Measurements from ENCODE around the gene ADNP. TPM values are rescaled to one million over a fixed set of nuclear protein-coding genes. Genes with fewer than 3 reads are reported as not detected.
A peak's percentile ranks its signal among the peaks of the same experiment; 100 is the strongest.

The ADNP gene
- total RNA-seq, 1 experiment from 2014 or later, result 106 TPM

DNA sequence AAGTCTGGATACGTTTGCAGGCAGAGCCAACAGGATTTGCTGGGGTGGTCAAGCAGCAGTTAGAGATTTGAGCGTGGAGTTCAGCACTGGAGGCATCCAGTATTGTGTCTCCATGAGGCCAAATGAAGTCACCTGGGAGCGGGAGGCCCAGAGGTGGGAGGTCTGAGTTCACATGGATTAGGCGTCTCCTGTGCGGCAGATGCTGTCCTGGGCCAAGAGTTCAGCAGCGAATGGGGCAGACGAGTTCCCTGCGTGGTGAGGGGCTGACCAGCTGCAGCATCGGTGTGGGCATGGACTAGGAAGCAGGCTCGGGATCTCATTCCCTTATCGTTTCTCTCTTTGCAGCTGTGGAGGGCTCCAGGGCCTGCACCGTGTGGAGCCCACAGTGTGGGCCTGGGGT lies 70.2 kb downstream of the ADNP start:
- H3K36me3 Mint-ChIP-seq, result no peaks in the 10 kb centered on the region
- ChIA-PET POLR2A (no interaction called here), CTCF (interaction anchor here (0.7 to 1.0 kb wide), 3 partner anchors 10 to 875 kb away, joined by 3 to 7 read pairs (median 7); no protein-coding TSS in a partner anchor)
- H3K4me1 Mint-ChIP-seq, result peaks cover 27% of the 10 kb centered on the region
- no peak overlapping the region for H3K4me3 Mint-ChIP-seq
- peak overlapping the region; percentile 43 for H3K27ac Mint-ChIP-seq
- no peaks in the 10 kb centered on the region for H3K9me3 Mint-ChIP-seq
- TF ChIP-seq OVOL2 (CRISPR knock-in tag; IDR thresholded peaks at IDR 0.05; ENCODE audit: borderline replicate concordance) (no peak), NFYB (CRISPR knock-in tag; conservative IDR thresholded peaks at IDR 0.05; ENCODE audit: low read depth) (no peak)
- DNase-seq (ENCODE audit: low spot score) (no peak), ATAC-seq (no peak)
- H3K27me3 Mint-ChIP-seq (ENCODE audit: low read depth), result no peaks in the 10 kb centered on the region

DNA sequence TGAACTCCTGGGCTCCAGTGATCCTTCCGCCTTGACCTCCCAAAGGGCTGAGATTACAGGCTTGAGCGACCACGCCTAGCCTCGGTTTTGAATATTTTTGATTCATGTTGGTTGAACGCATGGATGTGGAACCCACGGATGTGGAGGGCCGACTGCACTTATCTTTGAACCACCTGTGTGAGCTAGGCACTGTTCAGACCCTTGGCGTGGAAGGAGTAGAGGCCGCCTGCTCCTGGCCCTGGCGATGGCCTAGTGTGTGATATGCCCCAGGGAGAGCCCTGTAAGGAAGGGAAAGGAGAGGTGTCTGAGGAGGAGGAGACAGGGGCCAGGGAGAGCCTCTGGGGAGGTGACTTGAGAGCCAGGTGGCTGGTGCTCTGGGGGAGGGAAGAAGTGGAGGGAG lies 72.1 kb downstream of the ADNP start:
- no peak overlapping the region for H3K4me3 Mint-ChIP-seq
- POLR2A ChIA-PET, result no interaction called here
- H3K36me3 Mint-ChIP-seq, result no peaks in the 10 kb centered on the region
- CTCF ChIA-PET, result interaction anchor here (0.6 to 1.3 kb wide), 2 partner anchors 65 to 83 kb away, joined by 5 to 6 read pairs; partner anchors contain the start of gene BCAS4
- no peaks in the 10 kb centered on the region for H3K9me3 Mint-ChIP-seq
- H3K27me3 Mint-ChIP-seq (ENCODE audit: low read depth), result no peaks in the 10 kb centered on the region
- ATAC-seq (no peak), DNase-seq (ENCODE audit: low spot score) (no peak)
- peaks cover 25% of the 10 kb centered on the region for H3K4me1 Mint-ChIP-seq
- TF ChIP-seq, protein P1, sequence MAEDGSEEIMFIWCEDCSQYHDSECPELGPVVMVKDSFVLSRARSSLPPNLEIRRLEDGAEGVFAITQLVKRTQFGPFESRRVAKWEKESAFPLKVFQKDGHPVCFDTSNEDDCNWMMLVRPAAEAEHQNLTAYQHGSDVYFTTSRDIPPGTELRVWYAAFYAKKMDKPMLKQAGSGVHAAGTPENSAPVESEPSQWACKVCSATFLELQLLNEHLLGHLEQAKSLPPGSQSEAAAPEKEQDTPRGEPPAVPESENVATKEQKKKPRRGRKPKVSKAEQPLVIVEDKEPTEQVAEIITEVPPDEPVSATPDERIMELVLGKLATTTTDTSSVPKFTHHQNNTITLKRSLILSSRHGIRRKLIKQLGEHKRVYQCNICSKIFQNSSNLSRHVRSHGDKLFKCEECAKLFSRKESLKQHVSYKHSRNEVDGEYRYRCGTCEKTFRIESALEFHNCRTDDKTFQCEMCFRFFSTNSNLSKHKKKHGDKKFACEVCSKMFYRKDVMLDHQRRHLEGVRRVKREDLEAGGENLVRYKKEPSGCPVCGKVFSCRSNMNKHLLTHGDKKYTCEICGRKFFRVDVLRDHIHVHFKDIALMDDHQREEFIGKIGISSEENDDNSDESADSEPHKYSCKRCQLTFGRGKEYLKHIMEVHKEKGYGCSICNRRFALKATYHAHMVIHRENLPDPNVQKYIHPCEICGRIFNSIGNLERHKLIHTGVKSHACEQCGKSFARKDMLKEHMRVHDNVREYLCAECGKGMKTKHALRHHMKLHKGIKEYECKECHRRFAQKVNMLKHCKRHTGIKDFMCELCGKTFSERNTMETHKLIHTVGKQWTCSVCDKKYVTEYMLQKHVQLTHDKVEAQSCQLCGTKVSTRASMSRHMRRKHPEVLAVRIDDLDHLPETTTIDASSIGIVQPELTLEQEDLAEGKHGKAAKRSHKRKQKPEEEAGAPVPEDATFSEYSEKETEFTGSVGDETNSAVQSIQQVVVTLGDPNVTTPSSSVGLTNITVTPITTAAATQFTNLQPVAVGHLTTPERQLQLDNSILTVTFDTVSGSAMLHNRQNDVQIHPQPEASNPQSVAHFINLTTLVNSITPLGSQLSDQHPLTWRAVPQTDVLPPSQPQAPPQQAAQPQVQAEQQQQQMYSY (CRISPR knock-in tag; IDR thresholded peaks at IDR 0.05), result no peak
- TF ChIP-seq GABPB1 (CRISPR knock-in tag; IDR thresholded peaks at IDR 0.05) (no peak), MYBL2 (CRISPR knock-in tag; IDR thresholded peaks at IDR 0.05) (no peak), TCF7 (CRISPR knock-in tag; IDR thresholded peaks at IDR 0.05; ENCODE audit: low read depth) (no peak), SMAD4 (CRISPR knock-in tag; IDR thresholded peaks at IDR 0.05) (no peak), TP53 (CRISPR knock-in tag; IDR thresholded peaks at IDR 0.05) (no peak)
- TF ChIP-seq, protein P2, sequence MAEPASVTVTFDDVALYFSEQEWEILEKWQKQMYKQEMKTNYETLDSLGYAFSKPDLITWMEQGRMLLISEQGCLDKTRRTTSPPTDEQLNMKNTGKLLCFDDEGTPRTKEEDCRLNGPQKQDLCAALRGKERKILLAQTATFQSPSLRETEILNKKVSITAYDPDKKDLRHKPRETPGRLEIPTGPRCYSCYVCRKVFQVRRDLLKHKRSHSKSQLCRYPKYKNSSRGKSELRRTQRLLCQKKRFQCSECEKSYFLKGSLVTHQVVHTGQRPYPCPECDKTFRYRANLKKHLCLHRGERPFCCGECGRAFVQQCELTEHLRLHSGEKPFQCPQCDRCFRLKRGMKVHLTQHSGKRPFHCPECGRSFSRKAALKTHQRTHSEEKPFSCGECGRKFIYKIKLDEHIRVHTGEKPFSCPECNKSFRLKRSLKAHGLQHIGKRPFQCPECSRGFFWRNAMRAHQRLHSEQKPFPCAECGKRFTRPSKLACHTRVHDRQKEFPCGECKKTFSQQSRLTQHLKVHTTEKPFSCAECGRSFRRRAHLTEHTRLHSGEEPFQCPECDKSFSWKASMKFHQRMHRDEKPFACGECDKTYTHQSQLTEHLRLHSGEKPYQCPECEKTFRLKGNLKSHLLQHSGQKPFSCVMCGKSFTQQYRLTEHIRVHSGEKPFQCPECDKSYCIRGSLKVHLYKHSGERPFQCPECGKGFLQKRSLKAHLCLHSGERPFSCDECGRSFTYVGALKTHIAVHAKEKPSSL (CRISPR knock-in tag; conservative IDR thresholded peaks at IDR 0.05), result no peak
- TF ChIP-seq, protein P3, sequence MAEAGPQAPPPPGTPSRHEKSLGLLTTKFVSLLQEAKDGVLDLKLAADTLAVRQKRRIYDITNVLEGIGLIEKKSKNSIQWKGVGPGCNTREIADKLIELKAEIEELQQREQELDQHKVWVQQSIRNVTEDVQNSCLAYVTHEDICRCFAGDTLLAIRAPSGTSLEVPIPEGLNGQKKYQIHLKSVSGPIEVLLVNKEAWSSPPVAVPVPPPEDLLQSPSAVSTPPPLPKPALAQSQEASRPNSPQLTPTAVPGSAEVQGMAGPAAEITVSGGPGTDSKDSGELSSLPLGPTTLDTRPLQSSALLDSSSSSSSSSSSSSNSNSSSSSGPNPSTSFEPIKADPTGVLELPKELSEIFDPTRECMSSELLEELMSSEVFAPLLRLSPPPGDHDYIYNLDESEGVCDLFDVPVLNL (CRISPR knock-in tag; IDR thresholded peaks at IDR 0.05; ENCODE audit: borderline replicate concordance, low read depth), result no peak
- TF ChIP-seq, protein P4, sequence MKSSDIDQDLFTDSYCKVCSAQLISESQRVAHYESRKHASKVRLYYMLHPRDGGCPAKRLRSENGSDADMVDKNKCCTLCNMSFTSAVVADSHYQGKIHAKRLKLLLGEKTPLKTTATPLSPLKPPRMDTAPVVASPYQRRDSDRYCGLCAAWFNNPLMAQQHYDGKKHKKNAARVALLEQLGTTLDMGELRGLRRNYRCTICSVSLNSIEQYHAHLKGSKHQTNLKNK (CRISPR knock-in tag; IDR thresholded peaks at IDR 0.05), result no peak
- TF ChIP-seq, protein P5, sequence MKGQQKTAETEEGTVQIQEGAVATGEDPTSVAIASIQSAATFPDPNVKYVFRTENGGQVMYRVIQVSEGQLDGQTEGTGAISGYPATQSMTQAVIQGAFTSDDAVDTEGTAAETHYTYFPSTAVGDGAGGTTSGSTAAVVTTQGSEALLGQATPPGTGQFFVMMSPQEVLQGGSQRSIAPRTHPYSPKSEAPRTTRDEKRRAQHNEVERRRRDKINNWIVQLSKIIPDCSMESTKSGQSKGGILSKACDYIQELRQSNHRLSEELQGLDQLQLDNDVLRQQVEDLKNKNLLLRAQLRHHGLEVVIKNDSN (CRISPR knock-in tag; IDR thresholded peaks at IDR 0.05), result no peak
- peak overlapping the region; percentile 56; the same call in 1 of the 2 replicates for H3K27ac Mint-ChIP-seq

DNA sequence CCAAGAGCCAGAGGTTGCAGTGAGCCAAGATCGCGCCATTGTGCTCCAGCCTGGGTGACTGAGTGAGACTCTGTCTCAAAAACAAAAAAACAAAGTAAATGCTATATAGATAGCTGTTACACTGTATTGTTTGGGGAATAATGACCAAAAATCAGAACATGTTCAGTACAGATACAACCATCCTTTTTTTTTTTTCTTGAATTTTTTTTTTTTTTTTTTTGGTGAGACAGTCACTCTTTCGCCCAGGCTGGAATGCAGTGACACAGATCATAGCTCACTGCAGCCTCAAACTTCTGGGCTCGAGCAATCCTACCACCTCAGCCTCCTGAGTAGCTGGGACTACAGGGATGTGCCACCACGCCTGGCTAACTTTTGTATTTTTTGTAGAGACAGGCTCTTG lies 72.7 kb downstream of the ADNP start:
- ATAC-seq (no peak), DNase-seq (ENCODE audit: low spot score) (no peak)
- H3K27ac Mint-ChIP-seq, result no peak overlapping the region
- POLR2A ChIA-PET, result no interaction called here
- H3K4me3 Mint-ChIP-seq, result no peak overlapping the region
- CTCF ChIA-PET, result interaction anchor here (0.6 to 1.3 kb wide), 2 partner anchors 64 to 83 kb away, joined by 5 to 6 read pairs; partner anchors contain the start of gene BCAS4
- peaks cover 20% of the 10 kb centered on the region for H3K4me1 Mint-ChIP-seq
- no peaks in the 10 kb centered on the region for H3K9me3 Mint-ChIP-seq
- H3K27me3 Mint-ChIP-seq (ENCODE audit: low read depth), result no peaks in the 10 kb centered on the region
- H3K36me3 Mint-ChIP-seq, result no peaks in the 10 kb centered on the region
- TF ChIP-seq JUN (CRISPR knock-in tag; IDR thresholded peaks at IDR 0.05) (no peak), ZNF232 (CRISPR knock-in tag; IDR thresholded peaks at IDR 0.05) (no peak), ETV6 (CRISPR knock-in tag; IDR thresholded peaks at IDR 0.05) (no peak), NR1H2 (CRISPR knock-in tag; IDR thresholded peaks at IDR 0.05) (no peak), ZNF121 (CRISPR knock-in tag; IDR thresholded peaks at IDR 0.05) (no peak)
- TF ChIP-seq, protein P6, sequence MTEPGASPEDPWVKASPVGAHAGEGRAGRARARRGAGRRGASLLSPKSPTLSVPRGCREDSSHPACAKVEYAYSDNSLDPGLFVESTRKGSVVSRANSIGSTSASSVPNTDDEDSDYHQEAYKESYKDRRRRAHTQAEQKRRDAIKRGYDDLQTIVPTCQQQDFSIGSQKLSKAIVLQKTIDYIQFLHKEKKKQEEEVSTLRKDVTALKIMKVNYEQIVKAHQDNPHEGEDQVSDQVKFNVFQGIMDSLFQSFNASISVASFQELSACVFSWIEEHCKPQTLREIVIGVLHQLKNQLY (CRISPR knock-in tag; IDR thresholded peaks at IDR 0.05), result no peak
- TF ChIP-seq, protein P7, sequence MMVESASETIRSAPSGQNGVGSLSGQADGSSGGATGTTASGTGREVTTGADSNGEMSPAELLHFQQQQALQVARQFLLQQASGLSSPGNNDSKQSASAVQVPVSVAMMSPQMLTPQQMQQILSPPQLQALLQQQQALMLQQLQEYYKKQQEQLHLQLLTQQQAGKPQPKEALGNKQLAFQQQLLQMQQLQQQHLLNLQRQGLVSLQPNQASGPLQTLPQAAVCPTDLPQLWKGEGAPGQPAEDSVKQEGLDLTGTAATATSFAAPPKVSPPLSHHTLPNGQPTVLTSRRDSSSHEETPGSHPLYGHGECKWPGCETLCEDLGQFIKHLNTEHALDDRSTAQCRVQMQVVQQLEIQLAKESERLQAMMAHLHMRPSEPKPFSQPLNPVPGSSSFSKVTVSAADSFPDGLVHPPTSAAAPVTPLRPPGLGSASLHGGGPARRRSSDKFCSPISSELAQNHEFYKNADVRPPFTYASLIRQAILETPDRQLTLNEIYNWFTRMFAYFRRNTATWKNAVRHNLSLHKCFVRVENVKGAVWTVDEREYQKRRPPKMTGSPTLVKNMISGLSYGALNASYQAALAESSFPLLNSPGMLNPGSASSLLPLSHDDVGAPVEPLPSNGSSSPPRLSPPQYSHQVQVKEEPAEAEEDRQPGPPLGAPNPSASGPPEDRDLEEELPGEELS (CRISPR knock-in tag; IDR thresholded peaks at IDR 0.05), result no peak
